Adrenal gland (tissue), 5 donors: ENCODE measurements around the gene INCA1.

ENCODE experiments used
- CTCF ChIP-seq, 6 experiments: fragments of 450-650 bp in 4 of 6; fragments of 200-600 bp in 2 of 6; sonication (generic) in 1 of 6; IDR thresholded peaks; 1 replicate in 5 of 6; 2 replicates in 1 of 6; pipeline versions ENCODE4 v1.5.1 to v1.8.0; 2016 to 2021; ENCODE audit warnings: antibody characterized with exemption in 6 of 6, mild to moderate bottlenecking in 2 of 6, moderate library complexity in 1 of 6
- POLR2A ChIP-seq, 2 donors: fragments of 450-650 bp; IDR thresholded peaks; one replicate each; pipeline ENCODE4 v1.6.1; 2017; ENCODE audit warnings: antibody characterized with exemption in 2 of 2, mild to moderate bottlenecking in 2 of 2, moderate library complexity in 1 of 2
- donor health status: DM: no; HTN: no; CAD: no.

DNA sequence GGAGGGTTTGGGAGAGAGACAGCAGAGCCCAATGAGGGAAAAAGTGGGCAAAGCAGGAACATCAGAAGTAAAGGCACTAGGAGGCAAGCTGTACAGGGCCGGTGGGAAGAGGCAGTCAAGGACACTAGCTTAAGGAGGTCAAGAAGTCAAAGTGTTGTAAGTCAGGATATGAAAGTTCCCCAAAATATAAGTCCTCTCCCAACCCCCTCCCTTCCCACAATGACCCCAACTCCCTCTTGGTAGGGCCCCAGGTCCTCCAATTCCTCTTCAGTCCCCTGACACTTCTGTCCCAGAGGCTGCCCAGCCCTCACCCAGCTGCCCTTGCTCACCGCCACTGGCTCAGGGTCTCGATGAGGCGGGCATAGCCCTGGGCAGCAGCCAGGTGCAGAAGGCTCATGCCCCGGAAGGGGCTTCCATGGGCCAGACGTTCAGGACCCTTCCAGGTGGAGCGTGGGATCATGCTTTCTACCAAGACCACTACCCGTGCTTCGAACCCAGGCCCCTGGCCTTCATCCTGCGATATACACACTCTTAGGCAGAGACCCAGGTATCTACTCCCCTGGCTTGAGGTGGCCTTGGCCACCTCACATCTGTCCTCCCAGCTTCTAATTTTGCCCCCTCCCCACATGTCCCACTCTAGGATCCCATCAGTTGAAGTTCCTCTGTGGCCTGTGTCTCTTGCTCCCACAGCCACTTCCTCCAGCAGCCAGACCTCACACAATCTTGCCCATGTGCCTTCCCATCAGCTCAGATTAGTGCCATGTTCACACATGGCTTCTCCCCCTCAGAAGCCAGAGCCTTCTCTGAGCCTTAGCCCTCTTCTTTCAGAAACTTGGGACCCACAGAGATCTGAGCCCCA lies 23.8 kb downstream of the INCA1 start:
- no peak for TF ChIP-seq CTCF (IDR thresholded peaks at IDR 0.05)
- no peak for TF ChIP-seq POLR2A (IDR thresholded peaks at IDR 0.05)
